Measurements from ENCODE around the gene TMEM252. TPM values are rescaled to one million over a fixed set of nuclear protein-coding genes. Genes with fewer than 3 reads are reported as not detected.

The TMEM252 gene
- total RNA-seq, 1 experiment from 2014 or later = not detected

DNA sequence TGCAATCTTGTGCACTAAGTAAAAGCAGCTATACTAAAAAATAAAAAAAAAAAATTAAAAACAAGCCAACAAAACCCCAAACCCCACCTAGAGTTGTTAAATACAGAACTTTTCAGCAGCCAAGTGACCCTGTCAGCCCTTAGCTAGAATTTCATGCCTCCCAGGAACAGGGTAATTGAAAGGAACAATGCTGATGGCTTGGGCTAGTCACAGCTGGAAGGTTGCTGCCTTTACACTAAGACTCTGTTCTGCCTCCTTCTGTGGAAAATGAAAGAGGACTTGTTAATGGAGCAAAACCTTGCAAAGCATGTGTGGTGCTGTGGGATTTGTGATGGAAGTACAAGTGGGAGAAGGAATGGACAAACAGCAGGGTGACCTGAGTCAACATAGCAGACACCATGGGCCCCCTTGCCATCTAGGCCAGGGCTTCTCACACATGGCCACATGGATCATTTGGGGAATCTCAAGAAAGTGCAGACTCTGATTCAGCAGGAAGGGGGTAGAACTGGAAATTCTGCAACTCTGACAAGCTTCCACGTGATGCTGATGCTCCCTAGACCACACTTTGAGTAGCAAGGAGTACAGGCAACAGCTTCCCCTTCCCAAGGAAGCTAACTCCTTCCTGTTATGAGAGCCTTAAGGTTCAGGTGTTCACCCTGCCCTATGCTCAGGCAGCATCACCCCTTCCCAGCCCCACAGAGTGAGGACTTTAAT is 14.9 kb upstream of the TMEM252 start:
- POLR2A ChIA-PET (ENCODE audit: low non-redundant PET) = no interaction called here
- Histone ChIP-seq H3K4me3 (ENCODE audit: low read depth, low read length, poor library complexity, severe bottlenecking) (no peak overlapping the region), H3K4me1 (ENCODE audit: insufficient read depth, low read length, poor library complexity, severe bottlenecking) (no peaks in the 10 kb centered on the region), H3K27me3 (replicated peaks; ENCODE audit: insufficient read depth, low read depth, low read length, poor library complexity) (peaks cover 4% of the 10 kb centered on the region), H3K27ac (ENCODE audit: low read depth, low read length, poor library complexity, severe bottlenecking) (no peak overlapping the region), H3K36me3 (ENCODE audit: insufficient read depth, low read length, poor library complexity, severe bottlenecking) (no peaks in the 10 kb centered on the region), H3K9me3 (ENCODE audit: low read depth, low read length, poor library complexity, severe bottlenecking) (no peaks in the 10 kb centered on the region)
- CTCF ChIA-PET = no interaction called here
- DNase-seq (ENCODE audit: low spot score) = no peak
- intact Hi-C loops (cut with micrococcal nuclease; ENCODE audit: unreplicated experiment) = no loop called here
- no peak for TF ChIP-seq EZH2 (IDR thresholded peaks at IDR 0.05; ENCODE audit: borderline replicate concordance, low read depth, low read length, poor library complexity, severe bottlenecking)
- TF ChIP-seq, protein P1, sequence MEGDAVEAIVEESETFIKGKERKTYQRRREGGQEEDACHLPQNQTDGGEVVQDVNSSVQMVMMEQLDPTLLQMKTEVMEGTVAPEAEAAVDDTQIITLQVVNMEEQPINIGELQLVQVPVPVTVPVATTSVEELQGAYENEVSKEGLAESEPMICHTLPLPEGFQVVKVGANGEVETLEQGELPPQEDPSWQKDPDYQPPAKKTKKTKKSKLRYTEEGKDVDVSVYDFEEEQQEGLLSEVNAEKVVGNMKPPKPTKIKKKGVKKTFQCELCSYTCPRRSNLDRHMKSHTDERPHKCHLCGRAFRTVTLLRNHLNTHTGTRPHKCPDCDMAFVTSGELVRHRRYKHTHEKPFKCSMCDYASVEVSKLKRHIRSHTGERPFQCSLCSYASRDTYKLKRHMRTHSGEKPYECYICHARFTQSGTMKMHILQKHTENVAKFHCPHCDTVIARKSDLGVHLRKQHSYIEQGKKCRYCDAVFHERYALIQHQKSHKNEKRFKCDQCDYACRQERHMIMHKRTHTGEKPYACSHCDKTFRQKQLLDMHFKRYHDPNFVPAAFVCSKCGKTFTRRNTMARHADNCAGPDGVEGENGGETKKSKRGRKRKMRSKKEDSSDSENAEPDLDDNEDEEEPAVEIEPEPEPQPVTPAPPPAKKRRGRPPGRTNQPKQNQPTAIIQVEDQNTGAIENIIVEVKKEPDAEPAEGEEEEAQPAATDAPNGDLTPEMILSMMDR (conservative IDR thresholded peaks at IDR 0.05; ENCODE audit: low read depth, low read length) = no peak
- no TSS peak for BruUV-seq (replicated peaks)

DNA sequence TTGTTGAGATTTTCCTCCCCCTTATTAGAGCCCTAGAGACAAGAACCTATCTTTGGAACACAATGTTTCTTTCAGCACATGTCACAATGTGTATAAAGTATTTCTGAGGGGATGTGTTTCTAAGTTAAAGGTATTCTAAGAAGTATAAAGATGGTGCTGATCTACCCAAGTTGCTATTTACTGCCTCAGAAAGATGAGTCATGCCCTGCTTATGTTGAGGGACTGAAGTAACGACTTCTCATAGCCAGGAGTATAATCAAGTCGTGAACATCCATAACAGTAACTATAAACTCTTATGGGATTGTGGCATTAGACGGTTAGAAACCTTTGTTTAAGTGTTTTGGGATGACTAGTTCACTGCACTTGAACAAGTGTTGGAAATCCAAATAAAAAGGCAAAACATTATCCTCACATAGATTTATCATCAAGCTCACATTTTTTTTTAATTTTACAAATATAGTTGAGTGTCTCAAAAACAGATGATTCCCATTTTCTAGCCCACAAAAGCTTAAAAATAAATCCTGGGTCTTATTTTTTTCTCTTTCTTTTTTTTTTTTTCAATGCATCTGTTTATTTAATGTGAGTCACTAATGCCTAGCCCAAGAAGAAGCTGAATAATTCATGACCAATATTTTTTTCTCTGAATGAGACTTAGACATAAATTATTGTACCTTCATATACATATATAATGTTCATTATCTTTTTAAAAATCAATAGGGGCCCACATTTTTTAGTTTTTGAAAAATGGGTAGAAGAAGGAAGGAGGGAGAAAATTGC is 12.2 kb upstream of the TMEM252 start:
- CTCF ChIA-PET = no interaction called here

DNA sequence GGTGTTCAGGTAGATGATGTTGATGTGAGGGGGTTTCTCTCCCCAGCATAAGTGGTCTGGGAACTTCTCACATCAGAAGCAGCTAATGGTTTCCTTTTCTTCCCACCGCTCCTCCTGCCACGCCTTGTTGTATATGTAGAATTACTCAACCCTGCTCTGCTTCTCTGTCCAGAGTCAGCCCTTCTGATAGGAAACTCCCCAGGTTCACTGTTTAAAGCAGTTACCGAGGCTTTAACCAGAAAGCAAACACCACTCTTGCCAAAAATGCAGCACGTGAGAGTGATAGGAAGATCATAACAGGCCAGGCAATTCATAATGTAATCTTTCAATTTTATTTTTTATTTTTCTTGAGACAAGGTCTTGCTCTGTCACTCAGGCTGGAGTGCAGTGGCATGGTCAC is 10.5 kb upstream of the TMEM252 start:
- intact Hi-C loops (cut with micrococcal nuclease; ENCODE audit: unreplicated experiment) = no loop called here
- no TSS peak for BruUV-seq (replicated peaks)
- Histone ChIP-seq H3K4me3 (ENCODE audit: low read depth, low read length, poor library complexity, severe bottlenecking) (no peak overlapping the region), H3K36me3 (ENCODE audit: insufficient read depth, low read length, poor library complexity, severe bottlenecking) (no peaks in the 10 kb centered on the region), H3K9me3 (ENCODE audit: low read depth, low read length, poor library complexity, severe bottlenecking) (no peaks in the 10 kb centered on the region), H3K4me1 (ENCODE audit: insufficient read depth, low read length, poor library complexity, severe bottlenecking) (no peaks in the 10 kb centered on the region), H3K27me3 (replicated peaks; ENCODE audit: insufficient read depth, low read depth, low read length, poor library complexity) (peaks cover 13% of the 10 kb centered on the region), H3K27ac (ENCODE audit: low read depth, low read length, poor library complexity, severe bottlenecking) (no peak overlapping the region)
- CTCF ChIA-PET = no interaction called here
- no peak for DNase-seq (ENCODE audit: low spot score)
- TF ChIP-seq, protein P1 (conservative IDR thresholded peaks at IDR 0.05; ENCODE audit: low read depth, low read length) = no peak
- TF ChIP-seq EZH2 (IDR thresholded peaks at IDR 0.05; ENCODE audit: borderline replicate concordance, low read depth, low read length, poor library complexity, severe bottlenecking) = no peak
- POLR2A ChIA-PET (ENCODE audit: low non-redundant PET) = no interaction called here

More for the DNA sequence above, 12.2 kb upstream of the TMEM252 start:
- no peaks in the 10 kb centered on the region for H3K4me1 ChIP-seq (ENCODE audit: insufficient read depth, low read length, poor library complexity, severe bottlenecking)
- H3K9me3 ChIP-seq (ENCODE audit: low read depth, low read length, poor library complexity, severe bottlenecking) = no peaks in the 10 kb centered on the region
- no TSS peak for BruUV-seq (replicated peaks)
- intact Hi-C loops (cut with micrococcal nuclease; ENCODE audit: unreplicated experiment) = no loop called here
- H3K27ac ChIP-seq (ENCODE audit: low read depth, low read length, poor library complexity, severe bottlenecking) = no peak overlapping the region
- POLR2A ChIA-PET (ENCODE audit: low non-redundant PET) = no interaction called here
- TF ChIP-seq EZH2 (IDR thresholded peaks at IDR 0.05; ENCODE audit: borderline replicate concordance, low read depth, low read length, poor library complexity, severe bottlenecking) = no peak
- TF ChIP-seq, protein P1 (conservative IDR thresholded peaks at IDR 0.05; ENCODE audit: low read depth, low read length) = no peak
- H3K36me3 ChIP-seq (ENCODE audit: insufficient read depth, low read length, poor library complexity, severe bottlenecking) = no peaks in the 10 kb centered on the region
- DNase-seq (ENCODE audit: low spot score) = no peak
- H3K27me3 ChIP-seq (replicated peaks; ENCODE audit: insufficient read depth, low read depth, low read length, poor library complexity) = peaks cover 13% of the 10 kb centered on the region
- H3K4me3 ChIP-seq (ENCODE audit: low read depth, low read length, poor library complexity, severe bottlenecking) = no peak overlapping the region

All from A673 (cell line).